Cortex of kidney (tissue), 1 donor: Measurements from ENCODE around the gene PLEKHF1.
"Not testable (repeated sequence)": the region's sequence is repeated elsewhere in the genome, so short reads cannot be mapped to it uniquely, and the experiment has no call there.

Experiments used
- DNase-seq: peaks from one replicate; lab custom pipeline; 2025; lab: John Stamatoyannopoulos, UW

Gene PLEKHF1

DNA sequence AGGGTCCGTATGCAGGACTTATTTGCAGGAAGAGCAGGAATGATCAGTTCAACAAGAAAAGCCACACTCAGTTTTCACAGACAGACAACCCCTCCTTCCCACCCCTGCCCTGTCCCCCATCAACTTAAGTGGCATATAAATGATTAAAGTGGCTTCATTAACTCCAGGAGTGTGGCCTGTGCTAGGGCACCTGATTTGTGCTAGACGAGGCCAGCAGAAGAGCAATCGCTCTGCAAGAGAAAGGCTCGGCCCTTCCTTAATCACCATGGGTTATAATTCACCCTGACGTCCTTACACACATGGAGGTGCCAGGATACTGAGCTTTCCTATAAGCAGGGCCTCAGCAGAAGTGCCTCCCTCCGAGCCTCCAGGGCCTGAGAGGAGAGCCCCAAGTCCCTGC, 35.2 kb downstream of the PLEKHF1 start:
- no peak for DNase-seq

DNA sequence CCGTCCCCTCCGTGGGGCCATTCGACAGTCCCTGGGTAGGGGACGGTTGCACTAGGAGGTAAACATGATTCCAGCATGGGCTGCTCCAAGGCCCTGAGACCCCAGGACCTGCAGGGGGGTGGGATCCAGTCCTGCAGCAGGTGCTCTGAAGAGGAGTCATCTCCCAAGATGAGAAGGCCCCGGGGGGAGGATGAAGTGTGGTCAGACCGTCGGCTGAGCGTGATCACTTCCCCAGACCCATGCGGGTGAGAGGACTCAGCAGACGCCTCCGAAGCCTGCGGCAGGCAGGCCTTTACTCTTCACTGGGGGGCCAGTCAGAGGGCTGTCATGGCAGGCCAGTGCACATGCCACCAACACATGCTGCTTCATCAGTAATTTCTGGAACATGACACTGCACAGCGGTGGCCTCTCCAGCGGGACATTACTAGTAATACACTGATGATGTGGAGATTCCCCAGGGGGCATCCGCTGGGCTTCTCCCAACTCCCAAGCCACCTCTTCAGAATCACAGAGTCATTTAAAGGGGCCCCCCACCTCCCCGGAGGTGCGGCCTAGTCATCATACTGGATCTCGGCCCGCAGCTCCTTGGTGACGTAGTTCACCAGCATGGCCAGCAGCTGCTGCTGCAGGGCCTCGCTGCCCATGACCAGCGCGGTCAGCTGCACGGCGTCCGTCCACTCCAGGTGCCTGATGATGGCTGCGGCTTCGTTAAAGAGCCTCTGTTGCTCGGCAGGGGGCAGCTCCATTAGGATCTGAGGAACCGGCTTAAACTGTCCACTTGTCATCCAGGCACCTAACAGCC, 37.1 kb downstream of the PLEKHF1 start:
- DNase-seq: no peak

DNA sequence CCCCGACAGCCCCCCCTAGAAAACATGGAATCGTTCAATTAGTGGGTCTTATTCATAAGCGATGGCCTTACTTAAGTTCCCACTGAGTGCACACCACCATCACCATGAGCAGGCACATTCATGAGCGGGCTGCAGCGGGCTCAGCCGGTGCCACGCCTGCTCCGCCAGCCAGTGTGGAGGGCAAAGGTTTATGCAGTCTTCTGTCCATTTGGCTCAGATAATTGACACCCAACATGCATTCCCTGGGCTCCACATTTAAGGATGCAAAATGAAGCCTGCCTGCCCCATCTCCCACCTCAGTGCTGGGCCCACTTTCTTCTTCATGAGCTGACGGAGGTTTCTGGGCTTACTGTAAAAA, 37.7 kb downstream of the PLEKHF1 start:
- DNase-seq: no peak

DNA sequence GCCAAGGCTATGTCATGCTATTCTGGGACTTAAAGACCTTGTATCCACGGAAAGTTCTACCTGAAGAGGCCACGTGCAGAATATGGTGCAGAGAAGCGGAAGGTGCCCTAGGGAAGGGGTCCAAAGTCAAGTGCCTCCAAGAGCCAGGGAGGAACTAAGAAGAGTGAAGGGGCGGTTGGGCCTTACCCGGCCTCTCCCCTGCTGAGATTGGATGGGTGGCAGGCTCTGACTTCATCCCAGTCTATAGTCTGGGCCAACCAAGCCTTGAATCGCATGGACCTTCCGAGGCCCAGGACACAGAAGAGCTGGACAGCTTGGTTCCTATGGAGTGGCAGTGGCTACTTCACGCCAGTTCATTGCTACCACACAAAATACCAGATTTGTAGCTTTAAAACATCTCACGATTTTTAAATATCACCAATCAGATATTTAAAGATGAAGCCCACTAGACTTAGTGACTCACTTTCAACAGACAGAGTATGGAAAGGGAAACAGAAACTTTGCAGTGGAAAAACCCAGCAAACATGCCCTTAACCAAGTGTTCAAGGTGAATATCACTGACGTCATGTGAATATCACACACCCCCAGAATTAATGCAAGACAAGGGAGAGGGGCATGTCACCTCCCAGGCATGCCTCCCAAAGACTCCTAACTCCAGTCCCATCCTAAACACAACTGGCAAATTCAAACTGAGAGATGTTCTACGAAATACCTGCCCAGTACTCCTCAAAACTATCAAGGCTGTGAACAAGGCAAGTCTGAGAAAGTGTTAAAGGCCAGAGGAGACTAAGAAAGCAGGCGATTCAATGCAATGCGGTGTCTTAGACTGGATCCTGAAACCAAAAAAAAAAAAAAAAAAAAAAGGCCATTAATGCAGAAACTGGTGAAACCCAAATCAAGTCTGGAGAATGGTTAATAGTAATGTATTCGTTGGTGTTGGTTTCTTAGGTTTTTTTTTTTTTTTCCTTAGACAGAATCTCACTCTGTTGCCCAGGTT, 39.6 kb downstream of the PLEKHF1 start:
- DNase-seq: no peak

DNA sequence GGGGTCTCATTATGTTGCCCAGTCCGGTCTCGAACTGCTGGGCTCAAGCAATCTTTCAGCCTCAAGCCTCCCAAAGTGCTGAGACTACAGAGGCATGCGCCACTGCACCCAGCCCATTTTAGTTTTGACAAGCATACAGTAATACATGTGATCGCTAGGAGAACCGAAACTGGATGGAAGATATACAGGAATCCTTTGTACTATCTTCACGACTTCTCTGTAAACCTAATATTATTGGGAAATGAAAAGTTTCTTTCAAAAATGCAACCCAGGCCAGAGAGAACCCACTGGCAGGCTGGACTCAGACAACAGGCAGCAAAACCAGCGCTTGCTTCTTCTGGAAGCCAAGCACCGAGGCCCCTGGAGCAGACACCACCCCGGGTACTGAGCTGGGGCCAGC, 40.4 kb downstream of the PLEKHF1 start:
- DNase-seq: no peak

DNA sequence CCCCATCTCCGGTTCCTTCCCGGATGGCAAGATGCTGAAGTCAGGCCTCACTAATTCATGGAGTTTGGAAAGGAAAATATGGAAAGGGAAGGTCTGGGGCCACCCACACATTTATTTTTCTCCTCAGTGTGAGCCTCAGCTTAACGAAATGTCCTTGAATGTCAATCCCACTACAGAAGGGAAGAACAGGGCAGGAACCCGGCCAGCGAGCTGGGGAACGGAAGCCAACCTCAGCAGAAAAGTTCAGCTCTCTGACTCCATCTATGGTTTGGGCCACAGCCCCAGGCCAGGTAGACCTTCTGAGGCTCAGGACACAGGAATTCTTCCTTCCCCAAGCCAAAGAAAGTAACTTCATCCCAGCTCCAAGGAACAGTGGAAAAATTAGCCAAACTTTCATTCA, 41.4 kb downstream of the PLEKHF1 start:
- no peak for DNase-seq

DNA sequence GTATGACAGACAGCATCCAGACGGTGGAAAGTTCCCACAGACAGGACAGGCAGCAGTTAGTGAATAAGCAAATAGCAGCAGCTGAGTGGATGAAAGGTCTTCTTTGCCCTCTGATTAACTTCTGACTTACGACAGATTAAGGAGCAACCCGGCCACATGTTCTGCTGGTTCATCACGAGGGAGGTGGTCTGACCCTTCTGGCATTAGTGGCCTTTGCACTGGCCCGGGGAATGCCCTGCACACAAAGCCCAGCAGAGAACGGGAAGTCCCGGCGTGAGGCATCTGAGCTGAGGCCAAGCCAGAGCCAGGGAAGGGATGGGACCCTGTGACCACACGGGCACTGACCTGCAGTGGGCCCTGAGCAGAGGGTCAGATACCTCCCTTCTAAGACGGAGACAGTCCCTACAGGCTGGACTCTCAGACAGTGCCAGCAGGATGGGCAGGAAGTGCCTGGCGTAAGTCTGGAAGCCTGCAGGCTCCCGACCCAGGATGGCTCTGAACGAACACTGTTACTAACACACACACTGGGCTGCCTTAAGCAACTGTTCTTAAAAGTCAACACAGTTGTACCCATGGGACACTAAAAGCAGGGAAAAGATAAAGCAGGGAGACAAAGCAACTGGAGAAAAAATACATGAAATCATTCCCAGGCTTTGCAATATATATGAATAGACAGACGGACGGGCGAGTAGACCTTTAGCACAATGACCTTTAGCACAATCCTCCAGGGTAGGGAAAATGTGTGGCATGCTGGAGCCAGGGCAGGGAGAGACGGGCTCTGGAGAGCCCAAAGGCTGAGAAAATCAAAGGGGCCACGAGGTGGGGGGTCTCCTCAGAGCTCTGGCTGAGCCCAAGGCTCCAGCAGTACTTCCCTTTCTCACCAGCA, 43.5 kb downstream of the PLEKHF1 start:
- DNase-seq: no peak

DNA sequence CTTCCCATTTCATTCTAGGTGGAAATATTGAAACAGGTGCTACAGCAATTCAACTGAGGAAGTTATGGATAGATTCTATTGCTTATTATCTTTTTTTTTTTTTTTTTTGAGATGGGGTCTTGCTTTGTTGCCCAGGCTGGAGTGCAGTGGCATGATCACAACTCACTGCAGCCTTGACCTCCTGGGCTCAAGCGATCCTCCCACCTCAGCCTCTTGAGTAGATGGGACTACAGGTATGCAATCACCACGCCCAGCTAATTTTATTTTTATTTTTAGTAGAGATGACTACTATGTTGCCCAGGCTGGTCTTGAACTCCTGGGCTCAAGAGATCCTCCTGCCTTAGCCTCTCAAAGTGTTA, 44.2 kb downstream of the PLEKHF1 start:
- not testable (repeated sequence) for DNase-seq

DNA sequence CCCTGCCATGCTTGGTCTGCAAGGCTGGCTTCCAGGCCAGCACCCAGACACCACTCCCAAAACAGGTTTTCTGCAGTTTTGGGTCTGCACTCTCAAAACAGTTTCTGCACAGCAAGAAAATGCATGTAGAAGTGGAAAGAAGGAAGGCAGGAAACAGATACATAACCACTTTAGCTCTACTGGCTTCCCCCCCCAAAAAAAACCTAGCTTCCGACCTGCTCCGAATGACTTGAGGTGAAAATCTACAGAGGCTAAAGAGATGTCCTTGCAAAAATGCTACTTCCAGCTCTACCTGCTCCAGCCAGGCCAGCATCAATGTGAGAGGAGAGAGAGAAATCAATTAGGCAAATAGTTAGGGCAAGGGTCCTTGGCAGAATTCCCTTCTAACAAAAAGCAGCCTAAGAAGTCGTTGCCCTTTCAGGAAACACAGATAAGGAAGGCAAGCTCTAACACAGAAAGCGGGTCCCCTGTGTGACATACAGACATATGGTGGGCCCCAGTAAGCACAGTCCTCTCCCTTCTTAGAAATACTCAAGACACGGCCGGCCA, 46.4 kb downstream of the PLEKHF1 start:
- DNase-seq: no peak

DNA sequence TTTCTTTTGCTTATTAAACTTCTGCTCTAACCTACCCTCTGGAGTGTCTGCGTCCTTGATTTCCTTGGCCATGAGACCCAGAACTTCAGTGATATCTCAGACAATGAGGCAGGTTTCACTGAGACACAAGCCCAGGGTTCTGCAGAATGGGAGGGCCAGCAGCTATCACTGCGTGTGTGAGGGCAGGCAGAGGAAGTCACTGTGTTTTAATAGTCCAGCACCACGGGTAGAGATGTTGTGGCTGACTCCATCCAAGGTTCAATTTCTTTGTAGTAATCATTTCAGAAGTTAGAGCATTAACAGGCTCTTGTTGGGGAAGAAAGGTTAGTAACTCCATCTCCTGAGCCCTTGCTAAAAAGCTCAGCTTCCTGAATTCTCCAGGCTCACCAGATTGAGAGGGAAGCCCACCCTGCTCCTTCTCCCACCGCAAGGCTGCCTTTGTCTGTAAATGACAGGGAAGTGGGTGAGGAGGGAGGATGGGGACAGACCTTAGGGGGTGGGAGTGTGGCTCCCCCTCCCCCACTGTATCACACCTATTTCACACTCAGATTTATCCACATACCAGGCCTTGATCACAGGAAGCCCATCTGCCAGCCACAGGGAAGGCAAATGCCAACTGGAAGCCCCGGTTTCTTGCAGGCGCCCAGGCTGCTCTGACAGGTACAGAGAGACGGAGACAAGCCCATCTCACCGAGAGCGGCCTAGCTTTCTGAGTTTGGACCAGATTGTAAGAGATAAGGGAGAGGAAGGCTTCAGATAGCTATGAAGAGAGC, 47.7 kb downstream of the PLEKHF1 start:
- no peak for DNase-seq

DNA sequence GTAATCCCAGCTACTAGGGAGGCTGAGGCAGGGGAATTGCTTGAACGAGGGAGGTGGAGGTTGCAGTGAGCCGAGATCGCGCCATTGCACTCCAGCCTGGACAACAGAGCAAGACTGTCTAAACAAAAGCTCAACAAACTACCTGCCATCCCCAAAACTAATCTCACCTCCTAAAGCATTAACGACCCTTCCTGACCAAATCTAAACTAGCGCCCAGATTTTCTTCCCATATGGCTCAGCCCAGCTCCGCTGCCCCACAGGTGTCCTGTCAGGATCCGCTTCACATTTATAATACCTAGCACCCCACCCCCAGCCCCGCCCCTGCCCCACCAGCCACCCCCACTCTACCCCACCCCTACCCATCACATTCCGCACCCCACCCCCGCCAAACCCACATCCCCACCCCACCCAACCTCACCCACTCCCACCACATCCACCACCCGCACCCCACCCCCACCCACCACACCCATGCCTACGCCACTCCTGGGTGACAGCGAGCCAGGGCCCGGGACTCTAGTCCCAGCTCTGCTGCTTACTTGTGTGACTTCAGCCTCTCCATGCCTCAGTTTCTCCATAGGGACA, 49.2 kb downstream of the PLEKHF1 start:
- DNase-seq: no peak

DNA sequence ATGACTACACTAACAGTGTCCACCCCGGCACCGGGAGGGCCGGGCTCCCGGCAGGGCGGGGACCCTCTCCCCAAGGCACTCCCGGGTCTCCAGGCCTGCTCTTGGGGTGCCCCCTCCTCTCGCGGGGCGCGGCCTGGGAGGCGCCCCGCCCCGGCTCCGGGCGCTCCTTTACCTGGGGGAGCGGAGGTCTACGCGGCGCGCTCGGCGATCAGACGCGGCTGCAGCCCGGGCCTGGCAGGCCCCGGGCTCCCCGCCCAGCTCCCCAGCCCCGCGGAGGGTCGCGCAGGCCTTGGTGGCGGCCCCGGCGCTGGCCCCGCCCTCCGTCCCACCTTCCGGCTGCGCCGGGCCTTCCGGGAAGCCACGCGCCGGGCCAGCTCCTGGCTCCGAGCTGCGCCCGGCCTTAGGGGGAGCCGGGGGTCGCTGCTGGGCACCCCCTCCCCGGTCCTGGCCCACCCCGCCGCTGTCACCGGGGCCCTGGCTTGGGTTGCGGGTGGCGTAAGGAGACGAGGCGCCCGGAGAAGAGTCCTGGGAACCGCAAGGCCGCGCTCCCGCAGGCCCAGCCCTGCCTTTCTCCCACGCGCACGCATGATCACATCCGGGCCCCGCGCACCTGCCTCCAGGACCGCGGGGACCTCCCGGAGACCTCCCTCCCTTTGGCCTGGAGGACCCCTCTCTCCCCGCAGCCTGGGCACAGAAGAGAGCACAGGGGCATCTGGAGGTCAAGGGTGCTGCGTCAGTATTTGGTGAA, 49.9 kb downstream of the PLEKHF1 start, which contains the start of gene C19orf12:
Gene C19orf12, minus strand, starts transcription at position 309 of the 748 bp plus-strand sequence. CDS start 6,848 bp downstream, outside the sequence.
- no peak for DNase-seq

DNA sequence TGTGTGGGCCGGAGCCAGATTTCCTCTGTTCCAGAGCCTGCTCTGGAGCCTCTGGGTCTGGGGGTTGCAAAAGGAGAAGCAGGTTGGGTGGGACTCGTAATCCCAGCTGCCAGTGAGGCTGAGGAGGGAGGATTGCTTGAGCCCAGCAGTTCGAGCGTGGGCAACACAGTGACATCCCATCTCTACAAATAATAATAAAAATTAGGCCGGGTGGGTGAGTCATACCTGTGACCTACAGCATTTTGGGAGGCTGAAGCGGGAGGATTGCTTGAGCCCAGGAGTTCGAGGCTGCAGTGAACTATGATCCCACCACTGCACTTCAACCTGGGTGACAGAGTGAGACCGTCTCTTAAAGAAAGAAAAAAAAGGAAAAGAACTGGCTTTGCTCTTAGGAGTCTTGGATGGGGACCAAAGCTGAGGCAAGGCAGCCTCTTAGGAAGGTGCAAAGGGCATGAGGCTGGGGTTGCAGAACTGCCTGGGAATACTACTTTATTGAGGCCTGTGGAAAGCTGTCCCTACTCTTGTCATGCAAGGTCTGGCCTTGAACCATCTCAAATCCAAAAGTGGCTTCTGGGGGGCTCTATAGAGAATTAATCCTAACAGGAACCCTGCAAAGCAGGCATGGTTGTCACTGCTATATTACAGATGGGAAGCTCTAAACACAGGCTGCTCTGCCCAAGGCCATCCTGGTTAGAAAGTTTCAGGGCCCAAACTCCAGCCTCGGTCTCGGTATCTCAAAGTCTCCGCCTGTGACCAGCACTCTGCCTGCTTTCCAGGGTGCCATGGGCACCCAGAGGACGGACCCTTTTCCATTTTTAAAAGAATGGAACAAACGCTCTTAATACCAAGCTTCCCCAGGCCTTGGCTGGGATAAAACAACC, 50.7 kb downstream of the PLEKHF1 start:
- DNase-seq: no peak

DNA sequence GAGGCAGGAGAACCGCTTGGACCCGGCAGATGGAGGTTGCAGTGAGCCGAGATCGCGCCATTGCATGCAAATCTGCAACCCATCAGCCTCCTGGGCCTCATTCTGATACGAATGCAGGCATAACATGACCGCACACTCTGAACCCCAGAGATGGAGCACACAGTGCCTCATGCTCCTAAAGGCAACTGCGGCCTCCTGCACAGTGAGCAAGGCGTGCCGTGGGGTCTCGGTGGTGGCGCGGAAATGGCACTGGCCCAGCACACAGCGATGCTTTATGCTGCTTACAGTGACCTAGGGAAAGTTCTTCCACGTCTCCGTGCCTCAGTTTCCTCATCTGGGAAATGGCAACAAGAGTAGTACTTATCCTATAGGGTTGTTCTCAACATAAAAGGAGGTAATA, 51.8 kb downstream of the PLEKHF1 start:
- DNase-seq: no peak

DNA sequence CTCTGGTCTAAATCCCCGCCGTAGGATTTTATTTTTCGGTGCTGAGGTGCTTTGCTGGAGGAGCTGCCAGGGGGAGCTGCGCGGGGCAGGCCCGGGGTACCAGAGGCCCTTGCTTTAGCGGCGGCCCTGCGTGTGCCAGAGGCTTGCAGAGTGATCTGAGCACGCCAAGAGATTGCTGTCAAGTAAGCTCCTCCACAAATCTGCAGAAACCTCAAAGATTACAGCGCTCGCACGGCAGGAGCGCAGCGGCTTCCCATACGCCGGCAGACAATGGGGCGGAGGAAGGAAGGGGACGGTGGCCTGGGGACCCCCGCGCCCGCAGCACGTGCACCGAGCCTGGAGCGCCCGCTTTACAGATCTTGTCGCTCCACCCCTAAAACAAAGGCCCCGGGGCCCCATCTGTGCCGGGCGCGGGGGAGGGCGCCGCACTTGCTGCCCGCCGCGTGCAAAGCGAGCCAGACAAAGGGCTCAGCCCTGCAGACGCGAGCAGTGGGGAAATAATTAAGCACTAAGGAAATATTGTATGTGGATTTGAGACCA, 58.9 kb downstream of the PLEKHF1 start:
- no peak for DNase-seq

DNA sequence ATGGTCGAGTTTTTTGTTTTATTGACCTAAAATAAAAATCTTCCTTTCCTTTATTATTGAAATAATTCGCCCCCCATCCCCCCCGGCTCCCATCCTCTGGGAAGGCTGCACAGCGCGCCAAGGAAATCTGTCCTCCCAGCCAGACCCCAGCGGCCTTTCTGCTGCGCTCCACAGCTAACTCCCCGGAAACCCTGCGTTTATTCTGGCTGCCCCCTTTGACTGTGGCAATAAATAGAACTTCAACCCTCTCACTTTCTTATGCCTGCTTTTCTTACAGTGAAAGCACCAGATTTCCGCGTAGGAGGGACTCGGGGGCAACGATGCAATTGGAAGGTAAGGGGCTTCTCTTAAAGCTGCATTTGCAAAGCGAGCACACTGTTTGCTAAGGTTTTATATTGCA, 59.5 kb downstream of the PLEKHF1 start:
- DNase-seq: no peak
